Esophagus (tissue), 2 donors: ENCODE results near the gene MFAP4. TPM values are rescaled to one million over a fixed set of nuclear protein-coding genes. Genes with fewer than 3 reads are reported as not detected.

Experiments used
- H3K27ac ChIP-seq, 2 donors: one replicate each; pipeline ENCODE4 v1.5.1; 2013; ENCODE audit warnings: low read depth in 2 of 2, mild to moderate bottlenecking in 2 of 2, inconsistent platforms in 1 of 2, low read length in 1 of 2, moderate library complexity in 1 of 2
- H3K27me3 ChIP-seq, 2 donors: one replicate each; pipeline ENCODE4 v1.6.1; 2013; ENCODE audit warnings: low read length in 2 of 2, control low read depth in 1 of 2, mild to moderate bottlenecking in 1 of 2; ENCODE audit not compliant: insufficient read depth in 2 of 2, control insufficient read depth in 1 of 2
- H3K36me3 ChIP-seq, 2 donors: one replicate each; pipeline ENCODE4 v1.6.1; 2013; ENCODE audit warnings: low read length in 1 of 2; ENCODE audit not compliant: control insufficient read depth in 2 of 2, insufficient read depth in 2 of 2
- H3K4me1 ChIP-seq, 2 donors: one replicate each; pipeline ENCODE4 v1.6.1; 2013; ENCODE audit warnings: low read length in 1 of 2; ENCODE audit not compliant: control insufficient read depth in 2 of 2, insufficient read depth in 2 of 2
- H3K4me3 ChIP-seq, 2 donors: one replicate each; pipeline ENCODE4 v1.5.1; 2013; ENCODE audit warnings: low read length in 2 of 2, mild to moderate bottlenecking in 2 of 2, low read depth in 1 of 2, moderate library complexity in 1 of 2
- H3K9me3 ChIP-seq, 2 donors: one replicate each; pipeline ENCODE4 v1.6.1; 2013; ENCODE audit warnings: mild to moderate bottlenecking in 2 of 2, low read depth in 1 of 2, low read length in 1 of 2, moderate library complexity in 1 of 2; ENCODE audit not compliant: control insufficient read depth in 2 of 2, insufficient read depth in 1 of 2
- WGBS, 2 donors: extraction: QIAGEN DNeasy Blood & Tissue Kit; methylation state at CpG; one replicate each; pipeline ENCODE4 v1.1.7; 2013; 5-methylcytosine and 5-hydroxymethylcytosine counted together
- polyA plus RNA-seq, 2 donors: library from polyadenylated mRNA; stranded (reverse); fragments of 200-250 nt; gene quantifications; one replicate each; pipeline ENCODE4 v1.2.3, GENCODE V29; 2013
- donor health status: healthy with polysubstance abuse.
- donor health status: Bipolar disorder and iron deficiency.

The MFAP4 gene
- polyA plus RNA-seq, 2 donors: 8.3 to 33.7 TPM

DNA sequence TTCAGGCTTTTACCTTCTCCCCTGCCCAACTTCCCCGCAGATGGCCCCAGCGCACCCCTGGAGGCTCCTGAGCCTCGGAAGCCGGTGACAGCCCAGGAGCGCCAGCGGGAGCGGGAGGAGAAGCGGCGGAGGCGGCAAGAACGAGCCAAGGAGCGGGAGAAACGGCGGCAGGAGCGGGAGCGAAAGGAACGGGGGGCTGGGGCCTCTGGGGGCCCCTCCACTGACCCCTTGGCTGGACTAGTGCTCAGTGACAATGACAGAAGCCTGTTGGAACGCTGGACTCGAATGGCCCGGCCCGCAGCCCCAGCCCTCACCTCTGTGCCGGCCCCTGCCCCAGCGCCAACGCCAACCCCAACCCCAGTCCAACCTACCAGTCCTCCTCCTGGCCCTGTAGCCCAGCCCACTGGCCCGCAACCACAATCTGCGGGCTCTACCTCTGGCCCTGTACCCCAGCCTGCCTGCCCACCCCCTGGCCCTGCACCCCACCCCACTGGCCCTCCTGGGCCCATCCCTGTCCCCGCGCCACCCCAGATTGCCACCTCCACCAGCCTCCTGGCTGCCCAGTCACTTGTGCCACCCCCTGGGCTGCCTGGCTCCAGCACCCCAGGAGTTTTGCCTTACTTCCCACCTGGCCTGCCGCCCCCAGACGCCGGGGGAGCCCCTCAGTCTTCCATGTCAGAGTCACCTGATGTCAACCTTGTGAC is 5.1 kb downstream of the MFAP4 start:
- H3K27ac ChIP-seq: peak overlapping the region in 1 of 2 donors; percentile 51
- H3K36me3 ChIP-seq: peaks cover 10 to 38% of the 10 kb centered on the region in 2 donors
- H3K4me1 ChIP-seq: peaks cover 15 to 47% of the 10 kb centered on the region in 2 donors

DNA sequence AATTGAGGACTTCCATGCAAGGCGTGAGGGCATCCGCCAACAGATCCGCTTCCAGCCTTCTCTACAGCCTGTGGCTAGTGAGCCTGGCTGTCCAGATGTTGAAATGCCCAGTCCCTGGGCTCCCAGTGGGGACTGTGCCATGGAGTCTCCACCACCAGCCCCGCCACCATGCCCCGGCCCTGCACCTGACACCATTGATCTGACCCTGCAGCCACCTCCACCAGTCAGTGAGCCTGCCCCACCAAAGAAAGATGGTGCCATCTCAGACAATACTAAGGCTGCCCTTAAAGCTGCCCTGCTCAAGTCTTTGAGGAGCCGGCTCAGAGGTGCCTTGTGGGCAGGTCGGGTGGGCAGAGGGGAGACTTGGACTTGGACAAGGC is 5.6 kb downstream of the MFAP4 start:
- WGBS, 2 donors: 95 to 96% methylated on average over 7 of the region's 7 CpGs
- Histone ChIP-seq H3K36me3 (peaks cover 10 to 38% of the 10 kb centered on the region in 2 donors), H3K9me3 (no peaks in the 10 kb centered on the region), H3K4me1 (peaks cover 15 to 43% of the 10 kb centered on the region in 2 donors), H3K27ac (no peak overlapping the region), H3K27me3 (no peaks in the 10 kb centered on the region), H3K4me3 (no peak overlapping the region)

More for the DNA sequence above, 5.1 kb downstream of the MFAP4 start:
- H3K27me3 ChIP-seq: no peaks in the 10 kb centered on the region
- WGBS, 2 donors: 88 to 93% methylated on average over 26 to 31 of the region's 31 CpGs
- H3K4me3 ChIP-seq: no peak overlapping the region
- no peaks in the 10 kb centered on the region for H3K9me3 ChIP-seq

DNA sequence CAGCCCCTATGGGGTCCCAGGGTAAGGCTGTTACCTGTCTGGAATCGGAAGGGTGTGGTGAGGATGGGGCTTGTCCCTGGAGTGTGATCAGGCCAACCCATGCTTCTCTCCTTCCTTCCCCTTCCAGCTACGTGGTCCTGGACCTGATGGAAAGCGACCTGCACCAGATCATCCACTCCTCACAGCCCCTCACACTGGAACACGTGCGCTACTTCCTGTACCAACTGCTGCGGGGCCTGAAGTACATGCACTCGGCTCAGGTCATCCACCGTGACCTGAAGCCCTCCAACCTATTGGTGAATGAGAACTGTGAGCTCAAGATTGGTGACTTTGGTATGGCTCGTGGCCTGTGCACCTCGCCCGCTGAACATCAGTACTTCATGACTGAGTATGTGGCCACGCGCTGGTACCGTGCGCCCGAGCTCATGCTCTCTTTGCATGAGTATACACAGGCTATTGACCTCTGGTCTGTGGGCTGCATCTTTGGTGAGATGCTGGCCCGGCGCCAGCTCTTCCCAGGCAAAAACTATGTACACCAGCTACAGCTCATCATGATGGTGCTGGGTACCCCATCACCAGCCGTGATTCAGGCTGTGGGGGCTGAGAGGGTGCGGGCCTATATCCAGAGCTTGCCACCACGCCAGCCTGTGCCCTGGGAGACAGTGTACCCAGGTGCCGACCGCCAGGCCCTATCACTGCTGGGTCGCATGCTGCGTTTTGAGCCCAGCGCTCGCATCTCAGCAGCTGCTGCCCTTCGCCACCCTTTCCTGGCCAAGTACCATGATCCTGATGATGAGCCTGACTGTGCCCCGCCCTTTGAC is 6.3 kb downstream of the MFAP4 start:
- peaks cover 15 to 39% of the 10 kb centered on the region in 2 donors for H3K4me1 ChIP-seq
- no peak overlapping the region for H3K4me3 ChIP-seq
- no peak overlapping the region for H3K27ac ChIP-seq
- no peaks in the 10 kb centered on the region for H3K27me3 ChIP-seq
- no peaks in the 10 kb centered on the region for H3K9me3 ChIP-seq
- peaks cover 10 to 38% of the 10 kb centered on the region in 2 donors for H3K36me3 ChIP-seq
- WGBS, 2 donors: 92% methylated on average over 28 to 29 of the region's 29 CpGs

GRCh38 chr17:19379361-19380065 is 7.5 kb downstream of the MFAP4 start:
- Histone ChIP-seq H3K9me3 (no peaks in the 10 kb centered on the region), H3K27ac (peak overlapping the region; percentile 98 to 99), H3K27me3 (no peaks in the 10 kb centered on the region), H3K4me1 (peaks cover 14 to 29% of the 10 kb centered on the region in 2 donors), H3K36me3 (peaks cover 10 to 38% of the 10 kb centered on the region in 2 donors), H3K4me3 (peak overlapping the region; percentile 68 to 73)
- WGBS, 2 donors: 79% methylated on average over 13 of the region's 13 CpGs

DNA sequence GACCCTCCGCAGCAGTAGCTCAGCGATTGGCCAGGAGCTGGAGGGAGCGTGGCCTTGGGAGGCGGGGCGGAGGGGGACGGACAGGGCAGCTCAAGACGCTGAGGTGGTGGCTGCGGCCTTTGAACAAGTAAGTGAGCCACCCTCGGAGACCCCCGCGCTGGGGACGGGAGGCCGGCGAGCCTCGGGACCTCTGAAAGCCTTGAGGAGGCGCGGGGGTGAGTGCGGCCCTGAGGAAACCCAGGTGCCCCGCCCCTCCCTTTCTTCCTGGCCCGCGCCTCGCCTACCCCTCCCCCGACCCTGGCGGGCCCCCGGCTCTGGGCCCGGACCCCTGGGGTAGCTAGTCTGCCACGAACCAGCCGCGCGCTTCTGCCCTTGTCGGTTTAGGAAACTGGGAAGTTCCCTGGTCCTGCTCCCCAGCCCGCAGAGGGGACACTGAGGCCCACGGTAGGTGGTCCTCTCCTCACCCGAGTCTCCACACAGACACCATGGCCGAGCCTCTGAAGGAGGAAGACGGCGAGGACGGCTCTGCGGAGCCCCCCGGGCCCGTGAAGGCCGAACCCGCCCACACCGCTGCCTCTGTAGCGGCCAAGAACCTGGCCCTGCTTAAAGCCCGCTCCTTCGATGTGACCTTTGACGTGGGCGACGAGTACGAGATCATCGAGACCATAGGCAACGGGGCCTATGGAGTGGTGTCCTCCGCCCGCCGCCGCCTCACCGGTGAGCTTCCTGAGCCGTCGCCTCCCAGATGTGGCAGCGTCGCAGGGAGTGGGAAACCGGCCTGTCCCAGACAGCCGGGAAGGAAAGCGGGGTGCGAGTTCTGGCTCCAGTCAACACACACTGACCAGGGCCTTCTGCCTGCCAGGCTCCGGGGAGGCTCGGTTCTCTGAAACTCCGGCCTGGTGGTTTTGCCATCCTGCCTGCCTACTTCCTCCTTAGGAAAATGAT is 8.3 kb downstream of the MFAP4 start, which contains the start of gene MAPK7:
Gene MAPK7, plus strand, starts transcription at position 83 of the 945 bp plus-strand sequence. Its CDS starts 403 bp downstream, at position 486.
- H3K9me3 ChIP-seq: no peaks in the 10 kb centered on the region
- H3K4me1 ChIP-seq: peaks cover 6 to 20% of the 10 kb centered on the region in 2 donors
- peaks cover 10 to 36% of the 10 kb centered on the region in 2 donors for H3K36me3 ChIP-seq
- 7 to 9% methylated on average over 58 to 69 of the region's 69 CpGs for WGBS, 2 donors
- no peaks in the 10 kb centered on the region for H3K27me3 ChIP-seq
- H3K27ac ChIP-seq: peak within 1 kb of the TSS; percentile 98 to 99
- peak within 1 kb of the TSS; percentile 68 to 73 for H3K4me3 ChIP-seq

DNA sequence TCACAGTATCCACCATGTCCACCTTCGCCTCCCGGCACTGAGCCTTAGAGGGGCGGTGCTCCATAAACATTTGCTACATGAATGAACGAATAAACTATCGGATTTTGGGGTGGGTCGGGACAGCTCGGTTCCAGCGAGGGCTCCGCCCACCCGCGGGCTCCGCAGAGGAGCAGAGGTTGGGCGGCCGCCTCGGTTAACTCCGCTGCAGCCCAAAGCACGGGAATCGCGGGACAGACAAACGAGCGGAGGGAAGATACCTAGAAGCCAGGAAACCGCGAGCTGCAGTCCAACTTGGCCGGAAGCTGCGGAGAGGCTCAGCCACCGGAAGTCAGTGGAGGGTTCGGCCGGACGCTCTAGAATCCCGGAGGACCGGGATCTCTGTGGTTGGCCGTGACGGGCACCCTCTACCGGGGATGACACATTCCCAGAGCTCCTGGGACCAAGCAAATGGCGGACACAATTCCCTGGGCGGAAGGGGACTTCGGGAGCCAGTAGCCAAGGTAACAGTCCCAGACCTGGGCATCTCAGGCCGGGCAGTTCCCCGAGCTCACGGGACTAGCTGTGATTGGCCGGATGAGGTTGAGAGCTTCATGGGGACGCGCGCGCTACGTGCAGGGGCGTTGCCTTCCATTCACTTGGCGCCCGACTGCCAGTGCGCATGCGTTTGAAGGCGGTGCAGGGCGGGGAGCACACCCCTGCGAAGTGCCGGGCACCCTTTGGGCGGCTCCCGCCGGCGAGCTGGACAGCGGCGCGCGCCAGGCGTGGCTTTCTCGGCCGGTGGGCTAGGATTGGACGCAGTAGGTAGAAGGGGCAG is 9.2 kb downstream of the MFAP4 start:
- 0% methylated on average over 67 of the region's 67 CpGs for WGBS, 2 donors
- H3K27ac ChIP-seq: peak overlapping the region; percentile 98 to 99
- peak overlapping the region; percentile 68 to 73 for H3K4me3 ChIP-seq
- peaks cover 6 to 30% of the 10 kb centered on the region in 2 donors for H3K36me3 ChIP-seq
- peaks cover 1 to 16% of the 10 kb centered on the region in 2 donors for H3K4me1 ChIP-seq
- no peaks in the 10 kb centered on the region for H3K9me3 ChIP-seq
- H3K27me3 ChIP-seq: no peaks in the 10 kb centered on the region

DNA sequence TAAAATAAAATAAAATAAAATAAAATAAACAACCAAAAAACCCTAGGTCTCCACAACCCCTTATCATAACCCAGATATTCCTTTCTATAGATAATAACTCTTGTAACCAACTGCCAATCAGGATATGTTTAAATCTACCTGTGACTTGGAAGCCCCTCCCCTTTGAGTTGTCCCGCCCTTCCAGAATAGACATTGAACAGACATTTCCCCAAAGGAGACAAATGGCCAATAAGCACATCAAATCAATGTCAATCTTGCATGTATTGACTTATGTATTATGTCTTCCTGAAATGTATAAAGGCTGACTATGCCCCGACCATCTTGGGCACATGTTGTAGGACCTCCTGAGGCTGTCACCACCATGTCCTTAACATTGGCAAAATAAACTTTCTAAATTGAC is 10.2 kb downstream of the MFAP4 start:
- Histone ChIP-seq H3K4me1 (peaks cover 0 to 9% of the 10 kb centered on the region in 2 donors), H3K27me3 (no peaks in the 10 kb centered on the region), H3K27ac (peak overlapping the region; percentile 73 to 99), H3K9me3 (no peaks in the 10 kb centered on the region), H3K4me3 (peak overlapping the region in 1 of 2 donors; percentile 57), H3K36me3 (peaks cover 6 to 20% of the 10 kb centered on the region in 2 donors)
- WGBS, 2 donors: 33 to 42% methylated on average over 2 of the region's 2 CpGs

DNA sequence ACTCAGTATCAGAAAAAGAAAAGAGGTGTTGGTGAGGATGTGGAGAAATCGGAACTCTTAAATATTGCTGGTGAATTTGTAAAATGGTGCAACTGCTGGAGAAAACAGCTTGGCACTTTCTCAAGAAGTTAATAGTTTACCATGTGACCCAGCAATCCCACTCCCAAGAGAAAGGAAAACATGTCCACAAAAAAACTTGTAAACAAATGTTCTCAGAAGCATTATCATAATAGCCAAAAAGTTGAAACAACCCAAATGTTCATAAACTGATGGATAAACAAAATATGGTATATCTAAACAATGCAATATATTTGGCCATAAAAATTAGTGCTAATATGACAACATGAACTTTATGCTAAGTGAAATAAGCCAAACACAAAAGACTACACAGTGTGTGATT is 11.3 kb downstream of the MFAP4 start:
- Histone ChIP-seq H3K27ac (no peak overlapping the region), H3K9me3 (no peaks in the 10 kb centered on the region), H3K36me3 (peaks cover 2 to 10% of the 10 kb centered on the region in 2 donors), H3K4me1 (peaks cover 0 to 12% of the 10 kb centered on the region in 2 donors), H3K4me3 (no peak overlapping the region), H3K27me3 (no peaks in the 10 kb centered on the region)
- WGBS, 2 donors: 76 to 93% methylated on average over 1 of the region's 1 CpG
